ENCODE measurements around the gene YIPF6.
"Not testable (repeated sequence)": the region's sequence is repeated elsewhere in the genome, so short reads cannot be mapped to it uniquely, and the experiment has no call there.

Gene YIPF6, protein sequence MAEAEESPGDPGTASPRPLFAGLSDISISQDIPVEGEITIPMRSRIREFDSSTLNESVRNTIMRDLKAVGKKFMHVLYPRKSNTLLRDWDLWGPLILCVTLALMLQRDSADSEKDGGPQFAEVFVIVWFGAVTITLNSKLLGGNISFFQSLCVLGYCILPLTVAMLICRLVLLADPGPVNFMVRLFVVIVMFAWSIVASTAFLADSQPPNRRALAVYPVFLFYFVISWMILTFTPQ

DNA sequence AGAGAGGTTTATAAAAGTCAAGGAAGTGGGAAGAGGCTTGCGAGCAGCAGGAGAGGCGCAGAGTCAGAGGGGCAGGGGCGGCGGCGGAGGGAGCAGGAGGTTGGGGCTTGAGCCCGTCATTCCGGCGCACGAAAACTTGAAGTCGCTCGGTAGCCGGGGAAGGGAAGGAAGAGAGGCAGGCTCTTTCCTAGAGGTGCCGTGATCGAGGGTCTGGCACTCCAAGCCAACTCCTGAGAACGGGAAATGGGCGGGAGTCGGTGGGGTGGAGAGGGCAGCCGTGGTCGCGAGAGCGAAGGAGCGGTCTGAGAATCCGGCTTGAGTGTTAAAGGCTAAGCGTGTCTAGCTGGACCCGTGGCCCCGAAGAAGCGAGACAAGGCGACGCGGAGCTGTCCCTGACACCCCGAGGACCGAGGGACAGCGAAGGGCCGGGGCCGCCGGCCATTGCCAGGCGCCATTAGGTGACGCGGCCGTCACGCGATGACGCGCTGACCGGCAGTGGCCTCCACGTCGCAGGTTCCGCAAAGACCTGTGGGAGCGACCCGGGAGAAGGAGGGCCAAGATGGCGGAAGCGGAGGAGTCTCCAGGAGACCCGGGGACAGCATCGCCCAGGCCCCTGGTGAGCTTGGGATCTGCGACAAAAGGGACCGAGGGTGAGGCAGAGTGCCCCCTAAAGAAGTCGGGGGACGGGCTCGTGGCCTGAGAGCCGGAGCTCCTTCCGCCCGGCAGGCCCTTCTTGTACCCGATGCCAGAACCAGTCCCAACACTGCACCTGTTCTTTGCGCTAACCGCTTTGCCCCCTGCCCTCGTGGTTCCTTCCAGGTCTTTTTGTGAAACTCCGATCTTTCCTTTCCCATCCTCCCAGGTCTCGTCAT lies at the start of gene YIPF6:
Gene YIPF6, plus strand, starts transcription at position 544 of the 872 bp plus-strand sequence. Its CDS starts 16 bp downstream, at position 560.
- peak; percentile 44 for DNase-seq (ENCODE audit: low read depth)

DNA sequence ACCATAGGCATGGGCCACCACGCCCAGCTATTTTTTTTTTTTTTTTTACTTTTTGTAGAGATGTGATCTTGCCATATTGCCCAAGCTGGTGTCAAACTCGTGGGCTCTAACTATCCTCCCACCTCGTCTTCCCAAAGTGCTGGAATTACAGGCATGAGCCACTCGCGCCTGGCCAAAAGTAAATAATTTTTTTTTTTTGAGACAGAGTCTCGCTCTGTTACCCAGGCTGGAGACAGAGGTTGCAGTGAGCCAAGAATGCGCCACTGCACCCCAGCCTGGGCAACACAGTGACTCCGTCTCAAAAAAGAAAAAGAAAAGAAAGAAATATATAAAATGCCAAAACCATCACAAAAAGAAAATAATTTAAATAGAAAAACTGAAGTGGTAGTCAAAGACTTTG lies 47.1 kb upstream of the YIPF6 start:
- no peak for DNase-seq (ENCODE audit: low read depth)

DNA sequence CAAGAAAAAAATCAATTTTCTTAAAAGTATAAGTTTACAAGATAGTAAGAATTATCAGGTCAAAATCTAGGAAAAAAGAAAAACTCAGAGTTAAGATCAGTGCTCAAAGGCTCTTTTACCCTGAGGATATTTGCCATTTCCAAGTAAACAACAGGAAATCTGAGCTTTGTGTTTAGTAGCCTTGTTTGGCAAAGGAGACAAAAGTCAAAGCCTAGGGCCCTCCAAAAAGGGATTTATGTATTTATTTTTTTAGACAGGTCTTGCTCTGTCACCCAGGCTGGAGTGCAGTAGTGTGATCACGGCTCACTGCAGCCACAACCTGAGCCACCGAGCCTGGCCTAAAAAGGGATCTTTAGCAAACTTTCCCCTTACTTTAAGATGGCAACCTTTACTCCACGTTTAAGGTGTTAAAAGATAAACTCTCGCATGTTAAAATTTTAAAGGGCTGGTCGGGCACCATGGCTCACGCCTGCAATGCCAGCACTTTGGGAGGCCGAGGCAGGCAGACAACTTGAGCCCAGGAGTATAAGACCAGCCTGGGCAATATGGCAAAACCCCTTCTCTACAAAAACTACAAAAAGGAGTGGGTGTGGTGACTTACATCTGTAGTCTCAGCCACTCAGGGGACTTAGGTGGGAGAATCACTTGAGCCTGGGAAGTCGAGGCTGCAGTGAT lies 44.2 kb upstream of the YIPF6 start:
- no peak for DNase-seq (ENCODE audit: low read depth)

DNA sequence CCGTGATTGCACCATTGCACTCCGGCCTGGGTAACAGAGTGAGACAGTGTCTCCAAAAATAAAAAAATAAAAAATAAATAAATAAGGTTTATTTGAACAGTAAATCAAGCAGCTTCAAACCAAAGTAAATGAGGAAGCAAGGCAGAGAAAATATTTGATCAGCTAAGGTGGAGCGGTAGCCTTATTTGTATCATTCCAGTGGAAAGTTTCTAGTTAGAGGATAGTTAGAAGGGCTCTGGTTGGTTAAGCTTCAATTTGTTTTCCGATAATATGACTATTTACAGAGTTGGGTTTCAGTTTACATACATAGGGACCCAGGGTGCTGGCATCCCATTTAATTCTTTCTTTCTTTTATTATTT lies 43.7 kb upstream of the YIPF6 start:
- no peak for DNase-seq (ENCODE audit: low read depth)

DNA sequence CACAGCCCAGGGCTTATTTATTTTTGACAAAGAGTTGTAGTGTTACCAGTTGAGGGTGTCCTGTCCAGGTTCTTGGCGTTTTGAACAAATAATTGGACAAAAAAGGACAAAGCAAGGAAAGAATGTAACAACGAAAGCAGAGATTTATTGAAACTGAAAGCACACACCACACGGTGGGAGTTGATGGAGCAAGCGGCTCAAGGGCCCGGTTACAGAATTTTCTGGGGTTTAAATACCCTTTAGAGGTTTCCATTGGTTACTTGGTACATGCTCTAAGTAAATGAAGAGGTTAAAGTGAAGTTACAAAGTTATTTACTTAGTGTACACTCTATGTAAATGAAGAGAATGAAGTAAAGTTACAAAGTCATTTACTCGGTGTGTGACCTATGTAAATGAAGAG lies 37.8 kb upstream of the YIPF6 start:
- no peak for DNase-seq (ENCODE audit: low read depth)

DNA sequence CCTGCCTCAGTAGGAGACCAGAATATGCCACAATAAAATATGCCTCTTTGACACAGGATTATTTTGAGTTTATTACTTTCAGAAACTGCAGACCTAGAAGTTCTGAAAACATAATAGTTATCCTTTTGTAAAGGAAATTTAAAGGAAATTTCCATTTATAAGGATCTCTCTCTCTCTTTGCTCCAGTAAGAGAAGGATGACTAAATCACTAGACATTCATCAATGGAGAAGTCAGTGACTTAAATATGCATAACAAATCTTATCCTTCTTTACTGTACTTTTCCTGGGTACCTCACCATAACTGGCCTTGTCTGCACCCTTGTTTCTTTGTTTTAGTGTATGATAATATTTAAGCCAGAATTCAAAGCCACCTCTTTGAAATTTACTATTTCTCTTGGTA lies 37.3 kb upstream of the YIPF6 start:
- no peak for DNase-seq (ENCODE audit: low read depth)

DNA sequence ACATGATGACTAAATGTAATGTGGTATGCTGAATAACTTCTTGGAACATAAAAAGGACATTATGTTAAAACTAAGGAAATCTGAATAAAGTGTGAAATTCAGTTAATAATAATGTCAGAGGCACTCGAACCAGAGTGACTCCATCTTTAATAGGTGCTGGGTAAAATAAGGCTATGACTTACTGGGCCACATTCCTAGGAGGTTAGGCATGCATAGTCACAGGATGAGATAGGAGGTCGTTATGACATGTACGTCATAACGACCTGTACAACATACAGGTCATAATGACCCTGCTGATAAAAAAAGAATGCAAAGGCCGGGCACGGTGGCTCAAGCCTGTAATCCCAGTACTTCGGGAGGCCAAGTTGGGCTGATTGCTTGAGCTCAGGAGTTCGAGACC lies 36.7 kb upstream of the YIPF6 start:
- DNase-seq (ENCODE audit: low read depth), result no peak

DNA sequence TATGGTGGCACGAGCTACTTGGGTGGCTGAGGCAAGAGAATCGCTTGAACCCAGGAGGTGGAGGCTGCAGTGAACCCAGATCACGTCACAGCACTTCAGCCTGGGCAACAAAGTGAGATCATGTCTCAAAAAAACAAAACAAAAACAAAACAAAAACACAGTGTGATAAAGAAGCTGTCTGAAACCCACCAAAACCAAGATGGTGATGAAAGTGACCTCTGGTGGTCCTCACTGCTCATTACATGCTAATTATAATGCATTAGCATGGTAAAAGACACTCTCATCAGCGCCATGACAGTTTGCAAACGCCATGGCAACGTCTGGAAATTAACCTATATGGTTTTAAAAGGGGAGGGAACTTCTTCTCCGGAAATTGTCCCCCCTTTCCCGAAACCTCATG lies 36.2 kb upstream of the YIPF6 start:
- DNase-seq (ENCODE audit: low read depth), result no peak

DNA sequence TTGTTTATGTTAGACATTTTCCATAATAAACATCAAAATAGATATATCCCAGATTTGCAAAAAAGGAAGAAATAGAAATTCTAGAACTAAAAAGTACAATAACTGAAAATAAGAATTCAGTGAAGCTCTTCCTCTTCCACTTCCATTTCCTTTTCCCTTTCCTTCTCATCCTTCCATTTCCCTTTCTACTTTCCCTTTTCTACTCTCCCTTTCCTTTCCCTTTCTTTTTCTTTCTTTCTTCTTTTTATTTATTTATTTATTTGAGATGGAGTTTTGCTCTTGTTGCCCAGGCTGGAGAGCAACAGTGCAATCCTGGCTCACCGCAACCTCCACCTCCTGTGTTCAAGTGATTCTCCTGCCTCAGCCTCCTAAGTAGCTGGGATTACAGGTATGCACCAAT lies 35.0 kb upstream of the YIPF6 start:
- DNase-seq (ENCODE audit: low read depth), result no peak

DNA sequence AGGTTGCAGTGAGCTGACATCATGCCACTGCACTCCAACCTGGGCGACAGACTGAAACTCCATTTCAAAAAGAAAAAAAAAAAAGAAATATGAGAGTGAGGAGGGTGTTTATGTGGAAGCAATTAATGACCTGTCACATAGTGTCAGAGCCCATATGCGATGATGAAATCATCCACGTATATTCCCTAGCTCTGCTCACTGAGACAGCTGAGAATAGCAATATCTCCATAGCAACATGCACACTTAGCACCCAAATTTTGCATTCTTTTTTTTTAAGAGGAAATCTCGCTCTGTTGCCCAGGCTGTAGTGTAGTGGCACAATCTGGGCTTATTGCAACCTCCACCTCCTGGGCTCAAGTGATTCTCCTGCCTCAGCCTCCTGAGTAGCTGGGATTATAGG lies 34.1 kb upstream of the YIPF6 start:
- no peak for DNase-seq (ENCODE audit: low read depth)

DNA sequence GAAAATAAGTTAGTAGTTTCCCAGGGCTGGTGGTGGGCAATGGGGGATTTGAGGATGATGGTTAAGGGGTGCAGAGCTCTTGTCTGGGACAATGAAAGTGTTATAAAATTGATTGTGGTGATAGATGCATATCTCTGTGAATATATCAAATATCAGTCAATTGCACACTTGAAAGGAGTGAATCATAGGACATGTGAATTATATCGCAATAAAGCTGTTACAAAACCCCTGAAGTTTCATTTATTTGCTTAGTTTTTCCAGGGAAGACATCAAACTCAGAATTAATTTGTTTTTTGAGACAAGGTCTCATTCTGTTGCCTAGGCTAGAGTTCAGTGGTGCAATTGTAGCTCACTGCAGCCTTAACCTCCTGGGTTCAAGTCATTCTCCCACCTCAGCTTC lies 17.9 kb upstream of the YIPF6 start:
- DNase-seq (ENCODE audit: low read depth), result no peak

DNA sequence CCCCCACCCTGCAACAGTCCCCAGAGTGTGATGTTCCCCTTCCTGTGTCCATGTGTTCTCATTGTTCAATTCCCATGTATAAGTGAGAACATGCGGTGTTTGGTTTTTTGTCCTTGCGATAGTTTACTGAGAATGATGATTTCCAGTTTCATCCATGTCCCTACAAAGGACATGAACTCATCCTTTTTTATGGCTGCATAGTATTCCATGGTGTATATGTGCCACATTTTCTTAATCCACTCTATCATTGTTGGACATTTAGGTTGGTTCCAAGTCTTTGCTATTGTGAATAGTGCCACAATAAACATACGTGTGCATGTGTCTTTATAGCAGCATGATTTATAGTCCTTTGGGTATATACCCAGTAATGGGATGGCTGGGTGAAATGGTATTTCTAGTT lies 12.7 kb upstream of the YIPF6 start:
- DNase-seq (ENCODE audit: low read depth), result not testable (repeated sequence)

DNA sequence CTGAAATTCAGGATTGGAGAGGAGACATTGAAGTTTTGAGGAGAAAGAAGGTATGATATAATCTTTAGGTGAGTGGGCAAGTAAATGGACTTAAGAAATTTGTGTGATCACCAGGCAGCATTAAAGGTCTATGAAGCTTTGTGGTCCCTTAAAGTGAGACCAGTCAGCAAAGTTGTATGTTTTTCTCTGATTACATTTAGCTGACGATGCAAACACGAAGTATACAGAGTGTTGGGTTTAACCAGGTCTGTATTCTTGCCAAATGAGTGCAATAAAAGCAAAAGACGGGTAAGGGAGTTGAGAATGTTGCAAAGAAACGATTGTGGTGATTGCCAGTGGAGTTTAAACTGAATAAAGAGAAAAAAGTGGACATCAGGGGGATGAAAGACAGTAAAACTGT lies 11.6 kb upstream of the YIPF6 start:
- no peak for DNase-seq (ENCODE audit: low read depth)

DNA sequence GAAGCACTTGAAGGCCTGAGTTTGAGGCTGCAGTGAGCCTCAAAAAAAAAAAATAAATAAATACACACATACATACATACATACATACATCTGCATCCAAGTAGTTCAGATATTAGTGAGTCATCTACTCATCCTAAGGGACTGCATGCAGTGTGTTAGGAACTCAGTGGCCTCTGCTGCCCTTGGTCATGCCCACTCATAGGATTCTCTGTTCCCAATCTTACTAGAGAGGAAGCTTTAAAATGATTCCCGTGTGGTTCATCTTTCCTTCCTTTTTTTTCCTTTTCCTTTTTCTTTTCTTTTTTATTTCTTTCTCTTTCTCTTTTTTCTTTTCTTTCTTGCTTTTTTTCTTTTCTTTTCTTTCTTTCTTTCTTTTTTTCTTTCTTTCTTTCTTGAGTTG lies 10.9 kb upstream of the YIPF6 start:
- DNase-seq (ENCODE audit: low read depth), result no peak

DNA sequence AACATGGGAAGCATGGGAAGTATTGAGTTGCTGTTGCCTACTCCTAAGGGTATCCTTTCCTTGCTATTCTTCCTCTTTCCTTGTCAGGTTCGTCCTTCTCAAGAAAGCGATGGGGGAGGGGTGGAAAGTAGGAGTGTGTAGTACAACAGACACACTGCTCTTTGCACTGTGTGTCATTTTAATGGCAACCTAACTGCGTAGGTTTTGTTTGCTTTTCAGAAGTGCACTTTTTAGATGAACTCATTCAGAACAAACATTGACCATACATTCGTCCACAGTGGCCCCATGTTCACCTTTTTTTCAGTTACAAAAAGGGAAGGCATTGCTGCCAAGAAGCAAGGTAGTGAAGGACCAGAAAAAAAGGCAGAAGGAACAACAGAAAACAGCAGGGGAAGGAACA lies 10.2 kb upstream of the YIPF6 start:
- DNase-seq (ENCODE audit: low read depth), result no peak

DNA sequence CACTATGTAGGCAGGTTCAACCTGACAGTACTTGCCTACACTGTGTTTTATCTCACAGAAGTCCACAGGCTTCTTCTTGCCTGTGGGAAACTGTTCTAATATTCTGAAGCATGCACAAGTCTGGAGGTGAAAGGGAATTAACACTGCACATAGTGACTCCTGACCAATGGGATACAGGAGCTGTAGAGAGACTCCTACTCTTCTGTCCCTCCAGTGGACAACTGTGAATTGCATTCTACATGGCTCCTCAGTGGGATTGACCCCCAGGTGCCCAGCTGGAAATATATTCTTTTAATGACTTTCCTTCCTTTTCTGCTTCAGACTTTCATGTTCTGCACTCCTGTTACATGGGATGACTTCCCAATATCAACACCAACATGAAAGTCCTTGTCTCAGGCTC lies 8.2 kb upstream of the YIPF6 start:
- DNase-seq (ENCODE audit: low read depth), result no peak

DNA sequence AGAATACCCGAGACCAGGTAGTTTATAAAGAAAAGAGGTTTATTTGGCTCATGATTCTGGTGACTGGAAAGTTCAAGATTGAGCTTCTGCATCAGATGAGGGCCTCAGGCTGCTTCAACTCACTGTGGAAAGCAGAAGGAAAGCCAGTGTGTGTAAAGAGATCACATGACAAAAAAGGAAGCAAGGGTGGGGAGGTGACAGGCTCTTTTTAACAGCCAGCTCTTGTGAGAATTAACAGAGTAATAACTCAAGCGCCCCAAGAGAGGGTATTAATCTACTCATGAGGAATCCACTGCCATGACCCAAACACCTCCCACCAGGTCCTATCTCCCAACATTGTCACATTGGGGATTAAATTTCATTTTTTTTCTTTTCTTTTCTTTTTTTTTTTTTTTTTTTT lies 6.3 kb upstream of the YIPF6 start:
- DNase-seq (ENCODE audit: low read depth), result no peak

DNA sequence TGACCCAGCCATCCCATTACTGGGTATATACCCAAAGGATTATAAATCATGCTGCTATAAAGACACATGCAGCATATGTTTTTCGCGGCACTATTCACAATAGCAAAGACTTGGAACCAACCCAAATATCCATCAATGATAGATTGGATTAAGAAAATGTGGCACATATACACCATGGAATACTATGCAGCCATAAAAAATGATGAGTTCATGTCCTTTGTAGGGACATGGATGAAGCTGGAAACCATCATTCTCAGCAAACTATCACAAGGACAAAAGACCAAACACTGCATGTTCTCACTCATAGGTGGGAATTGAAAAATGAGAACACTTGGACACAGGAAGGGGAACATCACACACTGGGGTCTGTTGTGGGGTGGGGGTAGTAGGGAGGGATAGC lies 5.1 kb upstream of the YIPF6 start:
- not testable (repeated sequence) for DNase-seq (ENCODE audit: low read depth)

DNA sequence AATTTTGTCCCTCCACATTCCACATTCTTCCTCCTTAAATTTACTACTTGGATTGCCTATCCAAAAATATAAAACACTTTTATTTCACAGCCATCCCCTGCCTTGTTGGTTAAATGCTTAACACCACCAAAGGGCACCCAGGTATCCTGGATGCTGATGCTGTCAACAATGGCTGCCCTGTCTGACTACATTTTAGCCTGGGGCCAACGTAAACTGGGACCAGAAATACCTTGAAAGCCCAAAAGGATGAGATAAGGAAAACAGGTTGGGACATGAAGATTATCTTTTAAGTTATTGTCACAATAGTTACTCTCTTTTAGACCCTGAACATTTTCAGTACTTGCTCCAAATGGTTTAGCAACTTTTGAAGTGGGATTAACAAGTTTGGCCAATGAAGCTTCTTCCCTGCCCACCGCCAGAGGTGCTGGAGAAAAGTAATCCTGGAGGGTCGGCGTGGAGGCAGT lies 775 bp upstream of the YIPF6 start:
- DNase-seq (ENCODE audit: low read depth), result no peak

DNA sequence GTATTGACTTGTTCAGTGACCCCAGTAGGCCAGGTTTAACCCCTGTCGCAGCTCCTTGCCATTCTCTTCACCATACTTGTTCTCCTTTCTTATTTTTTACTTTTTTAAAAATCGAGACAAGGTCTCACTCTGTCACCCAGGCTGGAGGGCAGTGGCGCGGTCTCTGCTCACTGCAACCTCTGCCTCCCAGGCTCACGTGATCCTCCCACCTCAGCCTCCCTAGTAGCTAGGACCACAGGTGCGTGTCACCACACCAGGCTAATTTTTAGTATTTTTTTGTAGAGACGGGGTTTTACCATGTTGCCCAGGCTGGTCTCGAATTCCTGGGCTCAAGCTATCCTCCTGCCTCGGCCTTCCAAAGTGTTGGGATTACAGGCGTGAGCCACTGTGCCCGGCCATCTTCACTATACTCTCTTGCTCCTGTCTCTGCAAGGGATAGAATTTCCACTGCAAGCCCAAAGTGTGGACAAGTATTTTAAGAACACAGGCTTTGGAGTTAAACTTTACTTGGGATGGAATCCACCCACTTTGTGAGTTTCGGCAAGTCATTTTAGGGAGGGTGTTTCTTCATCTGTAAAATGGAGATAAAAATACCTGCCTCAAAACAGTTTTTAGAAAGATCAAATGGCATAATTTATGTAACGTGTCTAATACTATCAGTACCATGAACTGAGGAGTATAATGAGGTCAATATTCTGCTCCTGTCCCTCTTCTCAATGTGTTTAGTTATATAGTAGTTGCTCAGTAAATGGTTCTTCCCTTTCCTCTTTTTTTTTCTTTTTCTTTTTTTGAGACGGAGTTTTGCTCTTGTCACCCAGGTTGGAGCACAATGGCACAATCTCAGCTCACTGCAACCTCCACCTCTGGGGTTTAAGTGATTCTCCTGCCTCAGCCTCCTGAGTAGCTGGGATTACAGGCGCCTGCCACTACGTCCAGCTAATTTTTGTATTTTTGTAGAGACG lies 973 bp downstream of the YIPF6 start:
- no peak for DNase-seq (ENCODE audit: low read depth)

DNA sequence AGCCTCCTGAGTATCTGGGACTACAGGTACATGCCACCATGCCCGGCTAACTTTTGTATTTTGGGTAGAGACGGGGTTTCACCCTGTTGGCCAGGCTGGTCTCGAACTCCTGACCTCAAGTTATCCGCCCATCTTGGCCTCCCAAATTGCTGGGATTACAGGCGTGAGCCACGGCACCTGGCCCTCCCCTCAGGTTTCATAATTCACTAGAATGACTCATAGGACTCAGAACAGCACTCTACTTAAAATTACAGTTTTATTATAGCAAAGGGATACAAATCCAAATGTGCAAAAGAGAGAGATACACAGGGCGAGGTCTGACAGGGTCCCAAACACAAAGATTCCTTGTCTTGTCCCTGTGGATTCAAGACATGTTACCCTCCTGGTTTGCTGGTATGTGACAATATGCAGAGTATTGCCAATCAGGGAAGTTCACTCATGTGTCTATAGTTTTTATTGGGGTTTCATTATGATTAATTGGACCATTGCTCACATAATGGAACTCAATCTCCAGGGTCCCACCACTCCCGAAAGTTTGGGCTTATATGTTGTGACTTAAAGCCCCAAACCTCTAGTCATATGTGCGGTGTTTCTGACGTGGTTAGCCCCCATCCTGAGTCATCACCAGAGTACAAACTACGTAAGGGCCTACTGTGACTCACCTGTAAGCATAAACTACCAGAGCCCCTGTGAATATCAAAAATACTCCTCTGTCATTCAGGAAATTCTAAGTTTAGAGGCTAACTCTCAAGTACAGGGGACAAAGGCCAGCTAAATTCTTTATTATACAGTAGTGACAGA lies 5.2 kb downstream of the YIPF6 start:
- peak; percentile 46 for DNase-seq (ENCODE audit: low read depth)
